GM21529 (cell line): Measurements from ENCODE around the gene CORT.
A peak's percentile ranks its signal among the peaks of the same experiment; 100 is the strongest.
"Not testable (repeated sequence)": the region's sequence is repeated elsewhere in the genome, so short reads cannot be mapped to it uniquely, and the experiment has no call there.

ENCODE experiments used
- ATAC-seq: cut with Tn5 transposase; IDR thresholded peaks from one replicate; pipeline ENCODE4 v1.9.1; 2021; ENCODE audit not compliant: unreplicated experiment

Gene CORT

GRCh38 chr1:10437052-10437451 is 12.8 kb upstream of the CORT start:
- ATAC-seq: no peak

GRCh38 chr1:10438677-10439163 is 11.1 kb upstream of the CORT start:
- ATAC-seq: no peak

- ATAC-seq: no peak
Observed at GRCh38 chr1:10440305-10440704, 9.5 kb upstream of the CORT start.

GRCh38 chr1:10440794-10441193 is 9.0 kb upstream of the CORT start:
- no peak for ATAC-seq

- no peak for ATAC-seq
Observed at GRCh38 chr1:10444248-10444647, 5.6 kb upstream of the CORT start.

GRCh38 chr1:10444795-10445397 is 4.9 kb upstream of the CORT start:
- ATAC-seq: no peak

GRCh38 chr1:10446790-10447422 is 2.9 kb upstream of the CORT start:
- ATAC-seq: no peak

- ATAC-seq: no peak
Observed at GRCh38 chr1:10450156-10450814, 454 bp downstream of the CORT start.

- no peak for ATAC-seq
Observed at GRCh38 chr1:10450836-10451235, 1.0 kb downstream of the CORT start.

GRCh38 chr1:10451287-10451686 is 1.5 kb downstream of the CORT start:
- no peak for ATAC-seq

GRCh38 chr1:10456048-10456447 is 6.2 kb downstream of the CORT start:
- no peak for ATAC-seq

GRCh38 chr1:10456661-10457060 is 6.8 kb downstream of the CORT start:
- no peak for ATAC-seq

- not testable (repeated sequence) for ATAC-seq
Observed at GRCh38 chr1:10457462-10457861, 7.6 kb downstream of the CORT start.

GRCh38 chr1:10457875-10458274 is 8.0 kb downstream of the CORT start:
- ATAC-seq: no peak

- no peak for ATAC-seq
Observed at GRCh38 chr1:10459184-10459583, 9.4 kb downstream of the CORT start.

GRCh38 chr1:10467078-10467477 is 17.2 kb downstream of the CORT start:
- no peak for ATAC-seq

- no peak for ATAC-seq
Observed at GRCh38 chr1:10470043-10470442, 20.2 kb downstream of the CORT start.

GRCh38 chr1:10471411-10472219 is 21.8 kb downstream of the CORT start:
- no peak for ATAC-seq

- peak; percentile 73 for ATAC-seq
Observed at GRCh38 chr1:10472220-10473144, 22.7 kb downstream of the CORT start, which contains the start of gene DFFA. DFFA (minus strand) TSS chr1:10472529; CDS start chr1:10472458, 71 bp downstream.

- ATAC-seq: no peak
Observed at GRCh38 chr1:10473145-10473765, 23.4 kb downstream of the CORT start.
